ENCODE results near the gene DDR1. TPM values are rescaled to one million over a fixed set of nuclear protein-coding genes. Genes with fewer than 3 reads are reported as not detected.
A peak's percentile ranks its signal among the peaks of the same experiment; 100 is the strongest.

Gene DDR1
- total RNA-seq, 1 experiment from 2014 or later, result 258 TPM

DNA sequence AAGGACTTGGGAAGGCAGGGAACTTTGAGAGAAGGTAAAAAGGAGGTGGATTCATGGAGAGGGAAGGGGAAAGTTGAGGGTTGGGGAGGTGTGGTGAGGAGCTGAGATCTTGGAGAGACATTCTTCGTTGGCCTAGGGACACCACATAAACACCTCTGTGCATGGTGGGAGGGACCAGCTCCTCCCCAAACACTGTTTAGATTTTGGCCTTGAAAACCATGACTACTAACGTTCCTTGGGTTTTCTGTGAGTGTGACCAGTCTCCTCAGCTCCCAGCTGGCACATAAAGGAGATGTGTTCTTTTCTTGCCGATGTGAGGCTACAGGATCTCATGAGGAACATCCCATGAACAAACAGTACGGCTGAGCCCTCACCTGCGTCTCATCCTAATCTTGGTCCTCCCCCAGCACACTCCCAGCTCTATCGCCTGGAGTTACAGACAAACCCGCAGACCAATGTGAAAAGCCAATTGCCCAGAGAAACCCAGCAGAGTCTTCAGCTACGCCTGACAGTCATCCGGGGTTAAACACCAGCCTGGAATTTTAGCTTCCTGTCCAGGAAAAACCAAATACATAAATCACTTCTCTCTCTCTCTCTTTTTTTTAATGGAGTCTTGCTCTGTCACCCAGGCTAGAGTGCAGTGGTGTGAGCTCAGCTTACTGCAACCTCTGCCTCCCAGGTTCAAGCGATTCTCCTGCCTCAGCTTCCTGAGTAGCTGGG is 22.0 kb upstream of the DDR1 start:
- Histone ChIP-seq H3K56ac (ENCODE audit: insufficient read length, low read depth, low read length) (no peak overlapping the region), H2BK20ac (ENCODE audit: low read depth, low read length, poor library complexity, severe bottlenecking) (no peak overlapping the region), H3K79me2 (ENCODE audit: insufficient read depth, low read length) (no peaks in the 10 kb centered on the region), H3K4me1 (ENCODE audit: insufficient read depth, low read length) (no peaks in the 10 kb centered on the region), H3T11ph (ENCODE audit: low read length) (no peak overlapping the region), H4K20me1 (ENCODE audit: control insufficient read depth, insufficient read depth, insufficient read length) (no peaks in the 10 kb centered on the region), H3K18ac (ENCODE audit: insufficient read length, low read depth, low read length) (no peak overlapping the region), H3K79me1 (ENCODE audit: insufficient read depth, low read depth, low read length, poor library complexity, severe bottlenecking) (no peaks in the 10 kb centered on the region), H2AFZ (ENCODE audit: low read length) (no peak overlapping the region), H3K4ac (ENCODE audit: low read depth, low read length) (no peak overlapping the region), H2BK120ac (ENCODE audit: low read depth, low read length, poor library complexity, severe bottlenecking) (no peak overlapping the region), H4K5ac (ENCODE audit: insufficient read length, low read depth, low read length) (no peak overlapping the region), H2BK5ac (ENCODE audit: insufficient read length, low read length) (no peak overlapping the region), H3K4me2 (ENCODE audit: insufficient read depth, insufficient read length, low read length) (no peak overlapping the region), H2BK12ac (ENCODE audit: insufficient read length, low read depth, low read length) (no peak overlapping the region), H3K27me3 (ENCODE audit: insufficient read depth, low read length) (no peaks in the 10 kb centered on the region), H2BK15ac (ENCODE audit: low read depth, low read length) (no peak overlapping the region), H3K9ac (ENCODE audit: extremely low read depth, insufficient read length, low read length) (no peak overlapping the region), H2AK5ac (ENCODE audit: insufficient read length, low read length) (no peak overlapping the region), H3K9me3 (ENCODE audit: control insufficient read depth, low read depth, low read length) (no peaks in the 10 kb centered on the region), H3K14ac (ENCODE audit: insufficient read depth, low read length) (no peak overlapping the region), H3K23me2 (ENCODE audit: insufficient read length, low read depth, low read length, poor library complexity, severe bottlenecking) (no peaks in the 10 kb centered on the region), H4K8ac (replicated peaks; ENCODE audit: insufficient read length, low read depth, low read length) (no peak overlapping the region), H3K27ac (ENCODE audit: insufficient read length, low read depth, low read length) (no peak overlapping the region), H4K91ac (ENCODE audit: insufficient read length, low read depth, low read length) (no peak overlapping the region), H3K23ac (ENCODE audit: insufficient read length, low read depth, low read length) (no peak overlapping the region)
- peak overlapping the region in 2 of 3 experiments; percentile 56 to 73; a peak in 2 of 7 replicates for H3K27ac Mint-ChIP-seq
- H3K4me1 Mint-ChIP-seq, result peaks cover 3 to 4% of the 10 kb centered on the region in 2 experiments; a peak in 2 of 4 replicates
- no peak for DNase-seq
- peaks cover 12 to 34% (median 24%) of the 10 kb centered on the region in 3 experiments for H3K36me3 Mint-ChIP-seq (ENCODE audit: insufficient read depth in 1 of 3, low read depth in 3 of 3)
- WGBS (ENCODE audit: extremely low coverage, insufficient read length, low lambda C conversion rate), result no CpG with 5 or more reads among the region's 10 CpGs
- H3K9me3 Mint-ChIP-seq, result peaks cover 31 to 39% of the 10 kb centered on the region in 2 experiments
- TF ChIP-seq, protein P1, sequence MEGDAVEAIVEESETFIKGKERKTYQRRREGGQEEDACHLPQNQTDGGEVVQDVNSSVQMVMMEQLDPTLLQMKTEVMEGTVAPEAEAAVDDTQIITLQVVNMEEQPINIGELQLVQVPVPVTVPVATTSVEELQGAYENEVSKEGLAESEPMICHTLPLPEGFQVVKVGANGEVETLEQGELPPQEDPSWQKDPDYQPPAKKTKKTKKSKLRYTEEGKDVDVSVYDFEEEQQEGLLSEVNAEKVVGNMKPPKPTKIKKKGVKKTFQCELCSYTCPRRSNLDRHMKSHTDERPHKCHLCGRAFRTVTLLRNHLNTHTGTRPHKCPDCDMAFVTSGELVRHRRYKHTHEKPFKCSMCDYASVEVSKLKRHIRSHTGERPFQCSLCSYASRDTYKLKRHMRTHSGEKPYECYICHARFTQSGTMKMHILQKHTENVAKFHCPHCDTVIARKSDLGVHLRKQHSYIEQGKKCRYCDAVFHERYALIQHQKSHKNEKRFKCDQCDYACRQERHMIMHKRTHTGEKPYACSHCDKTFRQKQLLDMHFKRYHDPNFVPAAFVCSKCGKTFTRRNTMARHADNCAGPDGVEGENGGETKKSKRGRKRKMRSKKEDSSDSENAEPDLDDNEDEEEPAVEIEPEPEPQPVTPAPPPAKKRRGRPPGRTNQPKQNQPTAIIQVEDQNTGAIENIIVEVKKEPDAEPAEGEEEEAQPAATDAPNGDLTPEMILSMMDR (conservative IDR thresholded peaks at IDR 0.05), result no peak
- no peak overlapping the region for H3K4me3 Mint-ChIP-seq
- peaks cover 8% of the 10 kb centered on the region; the same call in 1 of the 2 replicates for H3K27me3 Mint-ChIP-seq (ENCODE audit: low read depth)

All from H9 (cell line).